ENCODE data around the gene MAB21L4.

Gene MAB21L4

GRCh38 chr2:240925191-240925567 is 29.2 kb upstream of the MAB21L4 start:
- no peak for DNase-seq

DNA sequence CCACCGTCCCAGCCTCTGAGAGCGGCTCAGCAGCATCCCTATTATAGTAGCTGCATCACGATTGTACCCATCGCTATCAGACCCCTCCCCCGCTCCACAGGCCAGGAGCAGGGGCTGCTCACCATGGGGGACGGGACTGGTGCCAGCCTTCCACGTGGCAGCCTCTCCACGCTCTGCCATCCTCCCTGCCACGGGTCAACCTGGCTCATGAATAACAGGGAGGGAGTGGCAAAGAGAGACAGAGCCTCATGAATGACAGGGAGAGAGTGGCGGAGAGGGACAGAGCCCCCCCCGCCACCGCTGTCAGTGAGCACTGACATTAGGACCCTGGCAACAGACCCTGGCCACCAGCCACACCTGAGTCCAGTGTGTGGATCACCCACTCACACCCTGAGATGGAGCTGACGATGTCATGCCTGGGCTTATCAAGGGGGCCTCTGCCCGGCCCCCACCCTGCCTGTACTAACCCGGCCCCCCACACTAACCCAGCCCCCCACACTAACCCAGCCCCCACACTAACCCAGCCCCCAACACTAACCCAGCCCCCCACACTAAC is 27.1 kb upstream of the MAB21L4 start:
- no peak for DNase-seq

DNA sequence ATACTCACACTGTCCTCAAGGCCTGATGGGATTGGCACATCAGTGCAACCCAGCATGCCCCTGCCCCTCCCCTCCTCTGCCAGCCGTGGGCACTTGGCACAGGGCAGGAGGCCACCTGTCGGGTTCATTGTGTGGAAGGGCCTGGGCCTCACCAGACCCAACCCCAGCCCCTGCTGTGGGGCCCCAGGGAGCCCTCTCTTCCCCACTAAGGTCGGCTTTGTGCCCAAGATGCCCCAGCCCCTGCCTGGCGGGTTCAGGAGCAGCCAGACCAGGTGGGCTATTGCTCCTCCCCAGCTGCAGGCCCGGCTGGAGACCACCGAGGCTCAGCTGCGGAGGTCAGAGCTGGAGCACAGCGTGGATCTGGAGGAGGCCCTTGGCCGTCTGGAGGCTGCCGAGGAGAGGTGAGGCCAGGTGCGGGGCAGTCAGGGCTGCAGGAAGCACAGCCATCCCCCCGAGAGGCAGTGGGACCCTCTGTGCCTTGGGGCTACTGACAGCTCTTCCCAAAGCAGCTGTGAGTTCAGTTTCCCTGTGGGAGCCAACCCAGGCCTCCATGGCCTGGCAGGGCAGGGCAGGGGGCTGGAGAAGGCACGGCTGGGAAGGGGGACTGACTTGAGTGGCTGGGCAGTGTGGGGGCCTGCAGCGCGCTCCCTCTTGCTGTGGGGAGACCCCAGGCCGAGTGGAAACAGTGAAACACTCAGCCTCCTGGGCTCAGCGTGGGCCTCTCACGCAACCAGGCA is 26.5 kb upstream of the MAB21L4 start:
- DNase-seq, result no peak

DNA sequence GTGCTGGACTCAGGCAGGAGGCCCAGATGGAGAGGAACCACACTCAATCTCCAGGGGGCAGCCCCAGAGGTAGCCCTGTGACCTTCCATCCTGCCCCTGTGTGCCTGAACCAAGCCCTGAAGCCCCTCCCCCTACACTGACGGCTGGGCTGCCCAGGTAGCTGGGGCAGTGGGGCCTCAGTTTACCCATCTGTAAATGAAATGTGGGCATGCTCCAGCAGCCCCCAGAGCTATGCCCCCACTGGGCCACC is 26.0 kb upstream of the MAB21L4 start:
- no peak for DNase-seq

DNA sequence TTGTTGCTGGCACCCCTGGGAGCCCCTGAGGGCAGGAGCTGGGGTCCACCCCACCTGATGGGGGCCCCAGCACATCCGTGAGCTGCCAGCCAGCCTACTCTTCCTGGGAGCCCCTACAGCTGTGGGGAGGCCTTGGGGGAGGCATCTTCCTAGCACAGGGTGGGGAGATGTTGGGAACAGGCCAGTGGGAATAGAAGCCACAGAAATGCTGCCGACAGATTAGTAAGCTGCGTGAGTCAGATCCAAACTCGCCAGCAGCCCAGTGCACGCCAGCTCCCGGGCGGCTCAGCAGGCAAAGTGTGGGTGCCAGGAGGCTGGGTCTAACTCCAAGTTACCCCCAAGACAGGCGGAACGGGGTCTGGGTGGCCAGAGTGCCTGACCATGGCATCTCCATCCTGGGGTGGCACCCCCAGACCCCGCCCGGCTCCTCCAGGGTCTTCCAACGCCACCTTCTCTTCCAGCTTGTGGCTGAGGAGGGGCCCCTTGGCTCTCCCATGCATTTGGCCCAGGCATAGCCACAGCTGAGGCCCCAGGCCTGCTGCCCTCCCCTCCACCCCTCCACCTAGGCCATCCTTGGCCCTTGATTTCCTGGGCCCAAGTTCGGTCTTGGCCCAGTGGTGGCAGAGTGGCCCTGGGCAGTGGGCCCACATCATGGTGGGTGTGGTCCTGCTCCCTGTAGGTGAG is 25.5 kb upstream of the MAB21L4 start:
- DNase-seq, result no peak

DNA sequence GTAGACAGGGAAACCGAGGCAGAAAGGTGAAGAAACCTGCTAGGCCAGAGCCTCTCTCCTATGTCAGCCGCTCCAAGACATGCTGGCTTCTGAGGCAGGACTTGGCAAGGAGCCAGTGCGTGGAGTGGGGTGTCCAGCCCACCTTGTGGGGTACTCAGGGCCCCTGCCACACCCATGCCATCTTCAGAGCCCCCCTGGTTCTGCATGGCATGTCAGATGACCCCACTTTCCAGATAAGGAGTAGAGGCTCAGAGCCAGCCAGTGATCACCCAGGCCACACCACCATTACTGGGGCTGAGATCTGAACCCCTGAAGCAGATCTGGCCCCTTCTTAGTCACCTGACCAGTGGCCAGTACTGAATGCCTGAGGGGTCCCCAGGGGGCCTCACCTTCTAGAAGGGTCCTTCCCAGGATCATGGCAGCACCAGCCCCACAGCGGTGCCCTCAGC is 24.9 kb upstream of the MAB21L4 start:
- DNase-seq, result no peak

DNA sequence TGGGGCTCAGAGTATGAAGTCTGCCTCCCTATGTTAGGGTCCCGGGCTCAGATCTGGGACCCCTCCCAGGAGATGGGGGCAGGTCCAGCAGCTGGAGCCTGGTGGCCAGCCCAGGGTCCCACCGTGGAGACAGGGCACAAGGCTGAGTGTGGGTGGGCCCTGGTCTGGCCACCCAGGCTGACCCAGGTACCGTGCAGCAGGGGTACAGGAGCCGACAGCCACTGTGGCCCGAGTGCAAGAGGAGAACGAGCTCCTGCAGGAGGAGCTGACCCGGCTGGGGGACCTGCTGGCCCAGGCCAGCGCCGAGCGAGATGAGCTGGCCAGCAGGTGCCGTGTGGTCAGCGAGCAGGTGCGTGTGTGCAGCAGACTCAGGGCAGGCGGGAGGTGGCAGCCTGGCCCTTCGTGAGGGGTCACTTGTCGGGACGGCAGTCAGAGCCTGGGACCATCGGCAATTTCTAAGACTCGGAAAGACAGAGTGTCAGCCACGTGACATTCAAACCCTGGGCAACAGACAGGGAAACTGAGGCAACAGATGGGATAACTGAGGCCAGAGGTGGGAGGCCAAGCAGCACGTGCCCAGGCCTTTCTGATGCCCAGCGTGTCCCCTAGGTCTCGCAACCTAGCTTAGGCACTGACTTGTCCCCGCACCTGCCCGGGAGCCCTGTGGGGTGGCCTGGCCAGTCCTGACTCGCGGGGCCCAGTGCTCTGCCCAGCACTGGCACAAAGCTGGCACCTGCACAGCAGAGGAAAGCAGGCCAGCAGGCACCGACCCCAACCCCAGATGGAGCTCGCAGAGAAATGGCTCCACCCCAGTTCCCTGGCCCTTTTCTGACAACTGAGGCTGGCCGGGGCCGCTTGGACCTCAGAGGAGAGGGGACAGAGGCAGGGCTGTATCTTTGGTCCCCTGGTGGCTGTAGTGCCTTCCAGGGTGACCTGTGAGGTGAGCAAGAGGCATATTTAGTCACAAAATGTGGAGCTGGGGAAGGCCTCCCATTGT is 24.1 kb upstream of the MAB21L4 start:
- no peak for DNase-seq

DNA sequence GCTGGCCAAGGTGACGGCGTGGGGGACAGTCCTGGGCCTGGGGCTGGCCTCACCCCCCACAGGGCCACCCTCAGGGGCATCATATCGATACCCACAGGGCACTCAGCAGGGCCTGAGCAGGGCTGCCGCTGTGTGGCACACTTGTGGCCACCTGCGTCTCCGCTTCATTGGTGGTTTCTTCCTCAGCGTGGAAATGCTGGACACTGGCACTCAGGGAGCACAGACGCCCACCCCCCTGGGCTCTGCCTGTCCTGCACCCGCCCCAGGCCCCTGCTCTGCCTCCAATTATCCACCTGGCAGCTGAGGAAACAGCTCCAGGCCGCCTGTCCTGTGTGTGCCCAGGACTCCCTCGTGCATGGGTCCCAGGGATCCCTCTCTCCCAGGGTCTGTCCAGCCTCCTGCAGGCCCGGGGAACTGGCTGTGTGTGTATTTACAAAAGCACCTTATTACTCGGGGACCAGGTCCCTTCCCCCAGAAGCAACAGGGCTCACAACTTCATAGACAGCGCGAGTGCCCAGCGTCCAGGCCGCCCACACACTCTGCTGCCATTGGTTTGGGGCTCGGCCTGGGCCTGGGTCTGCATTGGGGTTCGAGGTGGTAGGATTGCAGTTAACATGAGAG is 23.3 kb upstream of the MAB21L4 start:
- no peak for DNase-seq

- DNase-seq, result no peak
Observed at GRCh38 chr2:240918258-240919091, 22.5 kb upstream of the MAB21L4 start.

GRCh38 chr2:240917684-240918257 is 21.8 kb upstream of the MAB21L4 start:
- DNase-seq, result no peak

DNA sequence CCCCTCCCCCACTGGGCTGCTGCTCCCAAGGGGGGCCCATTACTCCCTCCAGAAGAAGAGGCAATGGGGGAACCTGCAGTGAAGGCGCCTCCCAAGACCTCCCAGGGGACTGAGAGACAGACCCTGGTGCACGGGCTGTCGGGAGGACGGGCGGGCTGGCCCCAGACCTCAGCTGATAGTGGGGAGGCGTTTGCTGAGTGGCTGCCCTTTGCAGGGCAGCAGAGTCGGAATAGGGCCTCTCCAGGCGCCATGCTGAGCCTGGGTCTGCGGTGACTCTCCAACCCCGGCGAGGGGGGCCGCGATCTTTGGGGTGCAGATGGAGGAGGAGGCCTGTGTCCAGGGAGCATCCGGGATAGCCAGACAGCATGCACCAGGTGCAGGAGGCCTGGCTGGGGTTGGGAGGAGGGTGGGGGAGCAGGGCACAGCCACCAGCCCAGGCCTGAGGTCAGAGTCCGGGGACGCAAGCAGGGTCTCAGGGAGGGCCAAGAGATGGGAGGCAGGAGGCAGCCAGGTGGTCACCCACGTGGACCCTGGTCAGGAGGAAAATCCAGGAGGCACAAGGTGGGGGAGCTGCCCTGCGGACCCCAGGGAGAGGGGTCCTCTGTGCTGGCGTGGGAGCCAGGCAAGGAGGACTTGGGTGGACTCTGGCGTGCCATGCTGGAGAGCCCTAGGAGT is 21.2 kb upstream of the MAB21L4 start:
- no peak for DNase-seq

DNA sequence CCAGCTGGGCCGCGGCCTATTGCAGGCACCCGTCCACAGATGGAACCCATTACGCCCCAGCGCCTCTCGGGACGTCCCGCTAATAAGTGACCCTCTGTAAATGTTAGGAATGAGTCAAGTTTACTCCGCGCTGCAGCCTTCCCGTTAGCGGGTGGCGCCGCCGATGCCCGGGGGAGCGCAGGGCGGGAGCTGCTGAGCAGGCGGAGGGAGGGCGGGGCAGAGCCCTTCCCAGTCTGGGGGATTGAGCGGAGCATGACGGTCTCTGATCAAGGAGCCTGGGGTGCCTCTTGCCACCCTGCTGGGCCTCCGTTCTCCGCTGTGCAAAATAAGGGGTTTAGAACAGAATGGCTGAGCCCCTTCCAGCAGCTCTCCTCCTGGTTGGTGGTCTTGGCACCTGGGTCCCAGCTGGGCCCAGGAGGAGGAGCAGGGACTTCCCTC is 20.6 kb upstream of the MAB21L4 start:
- DNase-seq, result no peak

GRCh38 chr2:240915526-240916341 is 19.8 kb upstream of the MAB21L4 start:
- no peak for DNase-seq

- no peak for DNase-seq
Observed at GRCh38 chr2:240914645-240915525, 18.9 kb upstream of the MAB21L4 start.

DNA sequence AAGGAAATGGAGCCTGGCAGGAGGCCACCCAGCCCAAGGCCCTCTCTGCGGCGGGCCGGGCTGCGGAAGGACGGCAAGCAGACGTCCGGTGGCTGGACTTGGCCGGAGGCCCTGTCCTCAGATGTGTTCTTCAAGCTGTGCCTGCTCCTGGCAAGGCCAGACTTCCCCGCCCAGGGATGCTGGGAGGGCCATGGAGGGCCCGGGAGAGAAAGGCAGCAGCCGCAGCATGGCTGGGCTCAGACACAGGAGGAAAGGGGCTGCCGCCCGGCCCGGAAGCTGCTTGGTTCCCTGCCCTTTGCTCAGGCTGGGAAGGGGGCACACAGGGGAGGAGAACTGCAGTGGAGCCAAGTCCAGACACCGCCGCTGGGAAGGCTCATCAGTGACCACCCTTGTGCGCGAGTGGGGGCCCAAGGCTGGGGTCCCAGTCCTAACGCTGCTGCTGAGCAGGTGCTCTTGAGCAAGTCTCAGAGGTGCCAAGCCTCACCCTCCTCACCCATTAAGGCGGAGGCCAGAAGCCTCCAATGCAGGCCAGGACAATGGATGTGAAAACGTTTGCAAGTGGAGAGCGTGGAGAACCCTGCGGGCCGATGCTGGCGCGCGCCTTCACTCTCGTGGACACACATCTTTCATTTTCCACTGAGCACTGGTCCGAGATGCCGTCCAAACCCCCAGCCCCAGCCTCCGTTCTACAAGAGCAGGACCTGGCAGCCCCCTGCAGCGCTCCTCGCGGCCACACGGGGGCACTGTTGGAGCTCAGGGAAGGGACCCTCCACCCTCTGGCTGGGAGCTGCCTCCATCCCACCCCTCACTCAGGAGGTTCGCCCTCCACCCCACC is 18.1 kb upstream of the MAB21L4 start:
- peak; percentile 61 for DNase-seq

GRCh38 chr2:240912878-240913809 is 17.2 kb upstream of the MAB21L4 start:
- DNase-seq, result no peak
